HG03342 (cell line): ENCODE measurements around the gene ITM2B.

ENCODE experiments used
- ATAC-seq: cut with Tn5 transposase; IDR thresholded peaks from one replicate; pipeline ENCODE4 v1.9.1; 2021; ENCODE audit warnings: mild to moderate bottlenecking, moderate library complexity; ENCODE audit not compliant: unreplicated experiment

Gene ITM2B

GRCh38 chr13:48302871-48303358 lies 69.9 kb downstream of the ITM2B start:
- peak; percentile 3 for ATAC-seq

- peak; percentile 71 for ATAC-seq
These were observed 70.5 kb downstream of the ITM2B start, which contains the start of gene RB1 for GRCh38 chr13:48303359-48304142. Gene RB1 (plus strand): TSS chr13:48303751. CDS start chr13:48303913, 162 bp downstream.

DNA sequence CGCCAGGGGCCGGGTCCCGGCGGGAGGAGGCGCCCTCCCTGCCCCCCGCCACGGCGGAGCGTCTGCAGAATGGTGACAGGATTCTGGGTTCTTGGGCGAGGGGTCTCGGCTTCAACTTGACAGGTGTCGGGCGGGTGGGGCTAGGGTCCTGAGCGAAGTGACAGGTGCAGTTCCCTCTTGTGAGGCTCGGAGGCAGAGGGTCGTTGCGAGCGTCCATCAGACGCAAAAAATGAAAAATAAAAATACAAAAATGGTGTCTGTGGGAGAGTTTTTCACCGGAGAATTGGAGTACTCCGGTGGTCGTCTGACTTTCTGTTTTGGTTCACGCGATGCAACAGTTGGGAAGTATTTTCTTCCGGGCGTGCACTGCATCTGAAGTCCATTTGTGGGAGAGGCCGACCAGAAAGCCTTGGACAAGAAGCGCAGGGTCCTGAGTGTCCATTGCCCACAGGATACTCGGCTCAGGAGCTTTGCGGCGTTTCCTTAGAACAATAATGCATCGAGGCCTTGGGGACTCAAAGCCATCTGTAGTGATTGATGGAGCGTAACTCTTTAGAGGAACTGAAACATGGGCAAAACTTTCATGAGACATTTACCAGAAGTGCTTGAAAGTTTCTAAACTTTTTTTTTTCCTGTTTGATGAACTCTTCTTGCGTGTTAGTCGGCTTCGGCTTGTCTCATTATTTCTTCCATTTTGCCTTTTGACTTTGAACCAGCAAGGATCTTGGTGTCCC lies 71.3 kb downstream of the ITM2B start:
- ATAC-seq: peak; percentile 64

DNA sequence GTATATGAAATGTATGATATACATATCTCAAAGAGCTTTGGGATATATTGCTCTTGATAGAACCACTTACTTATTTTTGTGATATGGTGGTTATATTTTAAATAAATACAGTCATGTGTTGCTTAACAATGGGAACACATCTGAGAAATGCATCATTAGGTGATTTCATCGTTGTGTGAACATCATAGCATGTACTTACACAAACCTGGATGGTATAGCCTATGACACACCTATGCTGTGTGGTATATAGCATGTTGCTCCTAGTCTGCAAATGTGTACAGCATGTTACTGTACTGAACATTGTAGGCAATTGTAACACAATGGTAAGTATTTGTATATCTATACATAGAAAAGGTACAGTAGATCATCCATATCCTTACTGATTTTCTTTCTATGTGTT lies 78.2 kb downstream of the ITM2B start:
- no peak for ATAC-seq

DNA sequence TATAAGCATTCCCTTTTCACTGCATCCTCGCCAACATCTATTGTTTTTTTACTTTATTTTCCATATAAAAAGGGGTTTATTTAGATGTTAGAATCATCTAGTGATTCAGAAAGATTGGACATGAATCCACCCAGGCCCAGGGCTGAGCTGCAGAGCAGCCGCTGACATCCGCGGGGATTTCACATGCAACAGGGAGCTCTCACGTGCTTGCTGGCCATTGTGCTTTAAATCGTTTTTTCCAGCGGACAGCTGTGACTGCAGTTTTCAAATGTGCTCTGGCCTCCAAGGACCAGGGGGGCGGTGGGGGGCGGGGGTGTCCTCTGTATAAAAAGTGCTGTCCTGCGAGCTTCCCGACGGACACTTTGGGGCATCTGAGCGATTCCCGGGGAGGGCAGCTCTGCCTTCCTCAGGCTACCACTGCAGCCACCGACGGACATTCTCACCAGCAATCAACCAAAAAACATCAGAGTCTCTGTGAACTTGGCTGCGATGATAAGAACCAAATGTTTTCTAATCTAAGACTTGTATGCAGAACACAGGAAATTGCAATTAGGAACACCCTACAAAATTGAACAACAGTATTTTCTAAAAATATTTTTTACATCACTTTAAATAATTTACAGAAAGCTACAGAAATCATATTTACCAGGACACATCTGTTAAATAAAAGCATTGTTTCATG lies 83.1 kb downstream of the ITM2B start:
- no peak for ATAC-seq

DNA sequence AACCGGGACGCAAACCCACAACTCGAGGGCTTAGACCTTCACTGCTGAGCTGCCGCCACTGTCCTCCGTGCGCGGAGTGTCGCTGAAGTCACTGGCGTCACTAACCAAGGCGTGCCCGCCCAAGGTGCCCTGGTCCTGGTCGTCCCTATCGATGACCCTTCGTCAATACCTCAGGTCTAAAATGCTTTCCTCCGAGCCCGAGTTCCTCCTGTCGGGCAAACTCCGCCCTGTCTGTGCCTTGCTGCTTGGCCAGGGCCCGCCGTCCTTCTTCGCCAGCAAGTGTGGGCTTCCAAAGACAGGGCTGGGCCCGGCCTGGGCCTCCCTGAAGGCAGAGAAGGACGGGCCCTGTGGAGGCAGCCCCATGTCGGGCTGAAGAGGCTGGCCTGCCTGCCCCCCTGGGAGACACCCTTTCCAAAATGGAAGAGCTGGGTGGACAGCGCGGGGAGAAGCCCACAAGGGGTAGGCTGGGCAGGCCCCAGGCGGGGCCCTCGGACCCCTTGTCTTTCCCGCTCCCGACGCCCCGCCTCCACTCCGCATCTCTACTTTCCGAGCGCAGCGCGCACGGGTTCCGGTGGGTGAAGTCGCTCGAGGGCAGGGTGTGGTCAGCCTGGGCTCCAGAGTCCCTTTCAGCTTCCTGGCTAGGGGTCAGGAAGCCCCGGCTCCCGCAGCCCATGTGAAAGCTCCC lies 84.0 kb downstream of the ITM2B start:
- ATAC-seq: no peak

GRCh38 chr13:48317511-48318376 lies 84.7 kb downstream of the ITM2B start:
- ATAC-seq: no peak

DNA sequence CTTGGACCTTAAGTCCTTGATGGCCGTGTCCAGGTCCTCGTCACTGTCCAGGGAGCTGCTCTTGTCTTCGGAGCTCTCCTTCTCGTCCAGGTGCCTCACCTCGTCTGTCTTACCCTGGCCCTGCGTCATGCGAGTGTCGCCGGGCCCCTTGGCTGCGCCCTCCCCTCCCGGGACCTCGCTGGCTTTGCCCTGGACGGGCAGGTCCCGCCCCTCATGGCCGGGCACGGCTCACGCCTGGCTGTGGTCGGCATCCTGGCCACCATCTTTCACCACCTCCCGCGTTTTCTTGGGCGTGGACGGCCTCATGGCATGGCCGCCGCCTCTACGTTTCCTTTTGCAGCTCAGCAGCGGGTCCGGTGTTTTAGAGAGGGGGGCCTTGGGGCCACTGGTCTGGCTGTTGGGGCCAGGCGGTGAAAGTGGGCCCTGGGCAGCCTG lies 85.4 kb downstream of the ITM2B start:
- ATAC-seq: no peak

- no peak for ATAC-seq
These were observed 86.0 kb downstream of the ITM2B start for GRCh38 chr13:48318821-48319511.
